ENCODE data around the gene HOXB5. TPM values are rescaled to one million over a fixed set of nuclear protein-coding genes. Genes with fewer than 3 reads are reported as not detected.

Gene HOXB5
- total RNA-seq, 1 donor from 2014 or later: 2.1 TPM

DNA sequence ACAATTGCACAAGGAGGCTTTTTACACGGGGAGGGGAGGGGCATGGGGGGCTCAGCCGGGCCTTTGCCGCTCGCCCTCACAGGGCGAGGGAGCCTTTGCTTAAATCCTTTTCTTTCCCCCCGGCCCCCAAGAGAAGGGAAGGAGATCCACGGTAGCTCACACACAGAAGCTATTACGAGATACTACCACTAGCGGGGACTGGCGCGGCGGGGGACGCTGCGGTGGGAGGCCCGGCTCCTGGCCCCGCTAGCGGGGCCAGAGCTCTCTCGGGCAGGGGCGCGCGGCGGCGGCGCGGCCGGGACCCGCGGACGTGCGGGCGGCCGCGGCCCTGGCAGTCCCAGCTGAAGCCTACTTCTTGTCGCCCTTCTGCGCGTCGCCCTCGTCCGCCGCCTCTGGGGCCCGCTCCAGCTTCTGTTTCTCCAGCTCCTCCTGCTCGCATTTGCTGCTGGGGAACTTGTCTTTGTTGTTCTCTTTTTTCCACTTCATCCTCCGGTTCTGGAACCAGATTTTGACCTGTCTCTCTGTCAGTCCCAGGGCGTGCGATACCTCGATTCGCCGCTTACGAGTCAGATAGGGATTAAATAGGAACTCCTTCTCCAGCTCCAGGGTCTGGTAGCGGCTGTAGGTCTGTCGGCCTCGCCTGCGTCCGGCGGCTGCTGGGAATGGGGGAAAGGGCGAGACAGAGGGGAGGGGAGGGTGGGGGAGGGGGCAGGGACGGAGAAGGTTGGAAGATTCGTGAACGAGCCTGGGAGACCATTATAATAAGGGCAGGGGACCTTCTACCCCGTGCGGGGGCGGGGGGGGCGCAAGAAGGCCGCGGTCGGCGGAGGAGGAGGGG is 19.5 kb upstream of the HOXB5 start:
- H3K27me3 Mint-ChIP-seq: peaks cover 90% of the 10 kb centered on the region
- peak overlapping the region; percentile 80 for H3K27ac Mint-ChIP-seq
- H3K9me3 Mint-ChIP-seq (ENCODE audit: low read depth): no peaks in the 10 kb centered on the region
- H3K36me3 Mint-ChIP-seq (ENCODE audit: insufficient read depth): no peaks in the 10 kb centered on the region
- H3K4me1 Mint-ChIP-seq (ENCODE audit: low read depth): peaks cover 11% of the 10 kb centered on the region
- peak; percentile 40 for TF ChIP-seq CTCF (IDR thresholded peaks at IDR 0.05; ENCODE audit: unreplicated experiment)
- DNase-seq (ENCODE audit: low spot score, unreplicated experiment): no peak
- peak overlapping the region; percentile 63 for H3K4me3 Mint-ChIP-seq (ENCODE audit: low read depth)

GRCh38 chr17:48612456-48612853 is 18.9 kb upstream of the HOXB5 start:
- Mint-ChIP-seq H3K4me1 (ENCODE audit: low read depth) (peaks cover 11% of the 10 kb centered on the region), H3K27ac (peak overlapping the region; percentile 80), H3K36me3 (ENCODE audit: insufficient read depth) (no peaks in the 10 kb centered on the region), H3K4me3 (ENCODE audit: low read depth) (peak overlapping the region; percentile 63), H3K27me3 (peaks cover 89% of the 10 kb centered on the region), H3K9me3 (ENCODE audit: low read depth) (no peaks in the 10 kb centered on the region)
- TF ChIP-seq CTCF (IDR thresholded peaks at IDR 0.05; ENCODE audit: unreplicated experiment): no peak
- no peak for DNase-seq (ENCODE audit: low spot score, unreplicated experiment)

DNA sequence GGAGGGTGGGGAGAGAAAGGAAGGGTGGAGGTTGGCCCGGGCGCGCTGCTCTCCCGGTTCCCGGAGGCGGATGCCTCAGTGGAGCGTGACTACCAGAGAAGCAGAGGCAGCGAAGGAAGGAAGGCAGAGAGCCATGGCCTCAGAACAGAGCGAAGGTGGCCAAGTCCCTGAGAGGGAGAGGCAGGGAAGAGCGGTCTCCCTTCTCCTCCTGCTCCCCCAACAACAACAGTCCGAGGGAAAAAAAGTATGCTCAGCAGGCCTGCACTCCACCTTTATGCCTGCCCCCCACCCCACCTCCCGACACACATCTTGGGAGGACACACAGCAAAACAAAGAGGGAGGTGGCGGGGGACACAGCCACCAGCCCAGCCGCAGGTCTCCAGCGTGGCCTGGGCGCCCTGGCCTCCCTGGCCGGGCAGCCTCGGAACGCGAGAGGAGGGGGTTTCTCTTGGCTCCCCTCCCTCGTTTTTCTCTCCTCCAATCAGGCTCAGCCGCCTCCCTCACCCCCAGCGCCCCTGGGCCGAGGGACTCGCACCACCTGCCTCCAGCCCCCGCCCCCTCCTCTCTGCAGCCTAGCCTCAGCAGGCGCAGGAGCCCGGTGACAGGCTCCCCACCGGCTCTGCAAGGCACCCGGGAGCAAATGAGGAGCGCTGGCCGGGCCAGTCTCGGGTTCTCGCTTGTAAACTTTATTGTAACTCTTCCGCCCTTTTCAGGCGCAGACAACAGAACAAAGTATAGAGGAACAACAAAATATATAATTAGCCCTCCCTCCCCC is 18.3 kb upstream of the HOXB5 start:
- no peak overlapping the region for H3K4me3 Mint-ChIP-seq (ENCODE audit: low read depth)
- H3K27ac Mint-ChIP-seq: no peak overlapping the region
- peaks cover 11% of the 10 kb centered on the region for H3K4me1 Mint-ChIP-seq (ENCODE audit: low read depth)

GRCh38 chr17:48611213-48611612 is 17.6 kb upstream of the HOXB5 start:
- Mint-ChIP-seq H3K4me3 (ENCODE audit: low read depth) (peak overlapping the region; percentile 70), H3K36me3 (ENCODE audit: insufficient read depth) (no peaks in the 10 kb centered on the region), H3K9me3 (ENCODE audit: low read depth) (no peaks in the 10 kb centered on the region), H3K27ac (peak overlapping the region; percentile 90), H3K4me1 (ENCODE audit: low read depth) (peaks cover 11% of the 10 kb centered on the region), H3K27me3 (peaks cover 89% of the 10 kb centered on the region)
- DNase-seq (ENCODE audit: low spot score, unreplicated experiment): no peak
- no peak for TF ChIP-seq CTCF (IDR thresholded peaks at IDR 0.05; ENCODE audit: unreplicated experiment)

More for the DNA sequence above, 18.3 kb upstream of the HOXB5 start:
- Mint-ChIP-seq H3K36me3 (ENCODE audit: insufficient read depth) (no peaks in the 10 kb centered on the region), H3K9me3 (ENCODE audit: low read depth) (no peaks in the 10 kb centered on the region), H3K27me3 (peaks cover 89% of the 10 kb centered on the region)
- no peak for TF ChIP-seq CTCF (IDR thresholded peaks at IDR 0.05; ENCODE audit: unreplicated experiment)
- DNase-seq (ENCODE audit: low spot score, unreplicated experiment): no peak

All from progenitor cell of endocrine pancreas (in vitro differentiated cells).